Astrocyte (in vitro differentiated cells and primary cell): ENCODE results near the gene SAMD4A.

Experiments used
- CTCF ChIP-seq: IDR thresholded peaks from 2 replicates; pipeline ENCODE4 v1.5.1; 2011; ENCODE audit warnings: low read depth, mild to moderate bottlenecking, inconsistent platforms, low read length, moderate library complexity; ENCODE audit not compliant: insufficient read depth
- EZH2 ChIP-seq: IDR thresholded peaks from 2 replicates; pipeline ENCODE4 v1.6.1; 2012; ENCODE audit warnings: mild to moderate bottlenecking, low read length, inconsistent platforms; ENCODE audit not compliant: insufficient read depth

DNA sequence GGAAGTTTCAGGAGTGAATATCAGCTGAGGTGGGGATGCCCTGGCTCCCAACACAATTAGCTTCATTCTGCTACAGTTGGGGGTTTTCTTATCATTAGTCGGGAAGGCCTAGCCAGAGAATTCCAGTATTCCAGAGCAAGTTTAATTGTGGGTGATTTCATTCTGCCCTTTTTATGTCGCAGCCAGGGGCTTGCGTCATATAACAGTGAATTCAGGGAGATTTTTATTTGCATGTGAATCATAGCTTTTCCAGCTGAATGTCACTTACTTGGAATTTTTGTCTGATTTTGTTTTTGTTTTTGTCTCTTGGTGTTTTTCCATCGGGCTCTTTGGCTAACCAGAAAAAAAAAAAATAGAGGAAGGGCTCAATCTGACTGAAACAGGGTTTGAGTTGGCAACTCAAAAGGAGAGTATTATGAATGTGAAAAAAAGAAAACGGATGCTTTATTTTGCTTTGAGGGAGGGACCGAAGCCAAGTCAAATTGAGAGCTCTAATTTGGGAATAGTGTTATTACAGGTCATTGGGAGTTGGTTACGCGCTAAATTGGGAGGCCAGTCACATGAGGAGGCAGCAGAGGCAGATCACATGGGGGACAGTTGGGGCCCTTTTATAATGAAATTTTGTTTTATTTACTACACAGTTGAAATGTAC is 119.4 kb downstream of the SAMD4A start:
- TF ChIP-seq CTCF, result no peak
- no peak for TF ChIP-seq EZH2
